Measurements from ENCODE around the gene HSD3B2.
"Not testable (repeated sequence)": the region's sequence is repeated elsewhere in the genome, so short reads cannot be mapped to it uniquely, and the experiment has no call there.

The HSD3B2 gene

GRCh38 chr1:119414950-119415349 is at the start of gene HSD3B2:
Gene HSD3B2 (plus strand): TSS chr1:119415150. CDS start chr1:119415420, 270 bp downstream.
- DNase-seq (ENCODE audit: extremely low read depth in 1 of 2, low read depth in 1 of 2): no peak

- no peak for DNase-seq (ENCODE audit: extremely low read depth in 1 of 2, low read depth in 1 of 2)
Observed at GRCh38 chr1:119366424-119366823, 48.5 kb upstream of the HSD3B2 start.

- no peak for DNase-seq (ENCODE audit: extremely low read depth in 1 of 2, low read depth in 1 of 2)
Observed at GRCh38 chr1:119367432-119368124, 47.4 kb upstream of the HSD3B2 start.

- DNase-seq (ENCODE audit: extremely low read depth in 1 of 2, low read depth in 1 of 2): no peak
Observed at GRCh38 chr1:119368554-119368953, 46.4 kb upstream of the HSD3B2 start, which contains the start of gene HAO2. Gene HAO2 (plus strand): TSS chr1:119368785. CDS start chr1:119381086, 12,301 bp downstream.

GRCh38 chr1:119370748-119371147 is 44.2 kb upstream of the HSD3B2 start:
- no peak for DNase-seq (ENCODE audit: extremely low read depth in 1 of 2, low read depth in 1 of 2)

GRCh38 chr1:119371815-119372214 is 43.1 kb upstream of the HSD3B2 start:
- no peak for DNase-seq (ENCODE audit: extremely low read depth in 1 of 2, low read depth in 1 of 2)

- DNase-seq (ENCODE audit: extremely low read depth in 1 of 2, low read depth in 1 of 2): no peak
Observed at GRCh38 chr1:119372503-119373086, 42.4 kb upstream of the HSD3B2 start.

- no peak for DNase-seq (ENCODE audit: extremely low read depth in 1 of 2, low read depth in 1 of 2)
Observed at GRCh38 chr1:119373465-119373864, 41.5 kb upstream of the HSD3B2 start.

- DNase-seq (ENCODE audit: extremely low read depth in 1 of 2, low read depth in 1 of 2): no peak
Observed at GRCh38 chr1:119374208-119374874, 40.6 kb upstream of the HSD3B2 start.

- no peak for DNase-seq (ENCODE audit: extremely low read depth in 1 of 2, low read depth in 1 of 2)
Observed at GRCh38 chr1:119375366-119375765, 39.6 kb upstream of the HSD3B2 start.

- DNase-seq (ENCODE audit: extremely low read depth in 1 of 2, low read depth in 1 of 2): no peak
Observed at GRCh38 chr1:119376594-119376993, 38.4 kb upstream of the HSD3B2 start.

- not testable (repeated sequence) for DNase-seq (ENCODE audit: extremely low read depth in 1 of 2, low read depth in 1 of 2)
Observed at GRCh38 chr1:119377594-119377993, 37.4 kb upstream of the HSD3B2 start.

- DNase-seq (ENCODE audit: extremely low read depth in 1 of 2, low read depth in 1 of 2): no peak
Observed at GRCh38 chr1:119379117-119379516, 35.8 kb upstream of the HSD3B2 start.

GRCh38 chr1:119380304-119380703 is 34.6 kb upstream of the HSD3B2 start:
- DNase-seq (ENCODE audit: extremely low read depth in 1 of 2, low read depth in 1 of 2): no peak

- no peak for DNase-seq (ENCODE audit: extremely low read depth in 1 of 2, low read depth in 1 of 2)
Observed at GRCh38 chr1:119380983-119381662, 33.8 kb upstream of the HSD3B2 start.

GRCh38 chr1:119384591-119384990 is 30.4 kb upstream of the HSD3B2 start:
- no peak for DNase-seq (ENCODE audit: extremely low read depth in 1 of 2, low read depth in 1 of 2)

GRCh38 chr1:119385650-119386049 is 29.3 kb upstream of the HSD3B2 start:
- no peak for DNase-seq (ENCODE audit: extremely low read depth in 1 of 2, low read depth in 1 of 2)

- no peak for DNase-seq (ENCODE audit: extremely low read depth in 1 of 2, low read depth in 1 of 2)
Observed at GRCh38 chr1:119387858-119388257, 27.1 kb upstream of the HSD3B2 start.

- no peak for DNase-seq (ENCODE audit: extremely low read depth in 1 of 2, low read depth in 1 of 2)
Observed at GRCh38 chr1:119388450-119388849, 26.5 kb upstream of the HSD3B2 start.

GRCh38 chr1:119390526-119390925 is 24.4 kb upstream of the HSD3B2 start:
- DNase-seq (ENCODE audit: extremely low read depth in 1 of 2, low read depth in 1 of 2): no peak

- no peak for DNase-seq (ENCODE audit: extremely low read depth in 1 of 2, low read depth in 1 of 2)
Observed at GRCh38 chr1:119391749-119392148, 23.2 kb upstream of the HSD3B2 start.
